ENCODE measurements around the gene PDE1A.

DNA sequence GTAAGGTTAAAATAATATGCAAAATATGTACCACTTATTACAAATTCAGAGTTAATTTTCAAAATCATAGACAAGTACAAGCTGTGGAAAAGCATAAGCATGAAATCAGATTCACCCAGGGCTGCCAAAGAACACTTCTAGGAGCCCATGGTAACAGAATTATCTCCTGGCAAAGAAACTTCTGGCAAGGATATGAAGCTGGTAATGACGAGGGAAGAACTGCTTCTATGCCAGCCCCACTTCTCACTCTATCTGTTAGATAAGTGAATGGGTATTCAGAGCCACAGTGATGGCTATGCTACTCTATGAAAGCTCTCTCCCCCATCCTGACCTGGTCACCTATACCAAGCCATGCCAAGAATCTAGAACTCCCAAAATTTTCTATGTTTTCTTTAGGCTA lies 36.9 kb upstream of the PDE1A start:
- TF ChIP-seq, protein P1, sequence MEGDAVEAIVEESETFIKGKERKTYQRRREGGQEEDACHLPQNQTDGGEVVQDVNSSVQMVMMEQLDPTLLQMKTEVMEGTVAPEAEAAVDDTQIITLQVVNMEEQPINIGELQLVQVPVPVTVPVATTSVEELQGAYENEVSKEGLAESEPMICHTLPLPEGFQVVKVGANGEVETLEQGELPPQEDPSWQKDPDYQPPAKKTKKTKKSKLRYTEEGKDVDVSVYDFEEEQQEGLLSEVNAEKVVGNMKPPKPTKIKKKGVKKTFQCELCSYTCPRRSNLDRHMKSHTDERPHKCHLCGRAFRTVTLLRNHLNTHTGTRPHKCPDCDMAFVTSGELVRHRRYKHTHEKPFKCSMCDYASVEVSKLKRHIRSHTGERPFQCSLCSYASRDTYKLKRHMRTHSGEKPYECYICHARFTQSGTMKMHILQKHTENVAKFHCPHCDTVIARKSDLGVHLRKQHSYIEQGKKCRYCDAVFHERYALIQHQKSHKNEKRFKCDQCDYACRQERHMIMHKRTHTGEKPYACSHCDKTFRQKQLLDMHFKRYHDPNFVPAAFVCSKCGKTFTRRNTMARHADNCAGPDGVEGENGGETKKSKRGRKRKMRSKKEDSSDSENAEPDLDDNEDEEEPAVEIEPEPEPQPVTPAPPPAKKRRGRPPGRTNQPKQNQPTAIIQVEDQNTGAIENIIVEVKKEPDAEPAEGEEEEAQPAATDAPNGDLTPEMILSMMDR (IDR thresholded peaks at IDR 0.05; ENCODE audit: low read depth, low read length, missing input control) = no peak
- no peak for TF ChIP-seq TAF1 (conservative IDR thresholded peaks at IDR 0.05)
- no peak for TF ChIP-seq GABPA (IDR thresholded peaks at IDR 0.05 in 1 of 2, conservative IDR thresholded peaks at IDR 0.05 in 1 of 2)
- TF ChIP-seq EGR1 (IDR thresholded peaks at IDR 0.05; ENCODE audit: low read depth in 2 of 2) = no peak
- TF ChIP-seq, protein P2, sequence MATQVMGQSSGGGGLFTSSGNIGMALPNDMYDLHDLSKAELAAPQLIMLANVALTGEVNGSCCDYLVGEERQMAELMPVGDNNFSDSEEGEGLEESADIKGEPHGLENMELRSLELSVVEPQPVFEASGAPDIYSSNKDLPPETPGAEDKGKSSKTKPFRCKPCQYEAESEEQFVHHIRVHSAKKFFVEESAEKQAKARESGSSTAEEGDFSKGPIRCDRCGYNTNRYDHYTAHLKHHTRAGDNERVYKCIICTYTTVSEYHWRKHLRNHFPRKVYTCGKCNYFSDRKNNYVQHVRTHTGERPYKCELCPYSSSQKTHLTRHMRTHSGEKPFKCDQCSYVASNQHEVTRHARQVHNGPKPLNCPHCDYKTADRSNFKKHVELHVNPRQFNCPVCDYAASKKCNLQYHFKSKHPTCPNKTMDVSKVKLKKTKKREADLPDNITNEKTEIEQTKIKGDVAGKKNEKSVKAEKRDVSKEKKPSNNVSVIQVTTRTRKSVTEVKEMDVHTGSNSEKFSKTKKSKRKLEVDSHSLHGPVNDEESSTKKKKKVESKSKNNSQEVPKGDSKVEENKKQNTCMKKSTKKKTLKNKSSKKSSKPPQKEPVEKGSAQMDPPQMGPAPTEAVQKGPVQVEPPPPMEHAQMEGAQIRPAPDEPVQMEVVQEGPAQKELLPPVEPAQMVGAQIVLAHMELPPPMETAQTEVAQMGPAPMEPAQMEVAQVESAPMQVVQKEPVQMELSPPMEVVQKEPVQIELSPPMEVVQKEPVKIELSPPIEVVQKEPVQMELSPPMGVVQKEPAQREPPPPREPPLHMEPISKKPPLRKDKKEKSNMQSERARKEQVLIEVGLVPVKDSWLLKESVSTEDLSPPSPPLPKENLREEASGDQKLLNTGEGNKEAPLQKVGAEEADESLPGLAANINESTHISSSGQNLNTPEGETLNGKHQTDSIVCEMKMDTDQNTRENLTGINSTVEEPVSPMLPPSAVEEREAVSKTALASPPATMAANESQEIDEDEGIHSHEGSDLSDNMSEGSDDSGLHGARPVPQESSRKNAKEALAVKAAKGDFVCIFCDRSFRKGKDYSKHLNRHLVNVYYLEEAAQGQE (IDR thresholded peaks at IDR 0.05) = no peak
- no peak for TF ChIP-seq JUND (IDR thresholded peaks at IDR 0.05)
- TF ChIP-seq, protein P3, sequence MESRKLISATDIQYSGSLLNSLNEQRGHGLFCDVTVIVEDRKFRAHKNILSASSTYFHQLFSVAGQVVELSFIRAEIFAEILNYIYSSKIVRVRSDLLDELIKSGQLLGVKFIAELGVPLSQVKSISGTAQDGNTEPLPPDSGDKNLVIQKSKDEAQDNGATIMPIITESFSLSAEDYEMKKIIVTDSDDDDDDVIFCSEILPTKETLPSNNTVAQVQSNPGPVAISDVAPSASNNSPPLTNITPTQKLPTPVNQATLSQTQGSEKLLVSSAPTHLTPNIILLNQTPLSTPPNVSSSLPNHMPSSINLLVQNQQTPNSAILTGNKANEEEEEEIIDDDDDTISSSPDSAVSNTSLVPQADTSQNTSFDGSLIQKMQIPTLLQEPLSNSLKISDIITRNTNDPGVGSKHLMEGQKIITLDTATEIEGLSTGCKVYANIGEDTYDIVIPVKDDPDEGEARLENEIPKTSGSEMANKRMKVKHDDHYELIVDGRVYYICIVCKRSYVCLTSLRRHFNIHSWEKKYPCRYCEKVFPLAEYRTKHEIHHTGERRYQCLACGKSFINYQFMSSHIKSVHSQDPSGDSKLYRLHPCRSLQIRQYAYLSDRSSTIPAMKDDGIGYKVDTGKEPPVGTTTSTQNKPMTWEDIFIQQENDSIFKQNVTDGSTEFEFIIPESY (IDR thresholded peaks at IDR 0.05) = no peak
- no peak for TF ChIP-seq SP1 (IDR thresholded peaks at IDR 0.05)
- TF ChIP-seq, protein P4, sequence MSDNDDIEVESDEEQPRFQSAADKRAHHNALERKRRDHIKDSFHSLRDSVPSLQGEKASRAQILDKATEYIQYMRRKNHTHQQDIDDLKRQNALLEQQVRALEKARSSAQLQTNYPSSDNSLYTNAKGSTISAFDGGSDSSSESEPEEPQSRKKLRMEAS (IDR thresholded peaks at IDR 0.05) = no peak
- TF ChIP-seq RAD21 (IDR thresholded peaks at IDR 0.05) = no peak
- no peak for TF ChIP-seq FOXA1 (IDR thresholded peaks at IDR 0.05)
- TF ChIP-seq NR2F2 (IDR thresholded peaks at IDR 0.05) = no peak
- no peak for TF ChIP-seq FOXA2 (IDR thresholded peaks at IDR 0.05)
- TF ChIP-seq, protein P5, sequence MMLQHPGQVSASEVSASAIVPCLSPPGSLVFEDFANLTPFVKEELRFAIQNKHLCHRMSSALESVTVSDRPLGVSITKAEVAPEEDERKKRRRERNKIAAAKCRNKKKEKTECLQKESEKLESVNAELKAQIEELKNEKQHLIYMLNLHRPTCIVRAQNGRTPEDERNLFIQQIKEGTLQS (IDR thresholded peaks at IDR 0.05) = no peak
